Measurements from ENCODE around the gene MRGPRX3.
A peak's percentile ranks its signal among the peaks of the same experiment; 100 is the strongest.

MRGPRX3 gene

GRCh38 chr11:18145025-18145424, 12.7 kb downstream of the MRGPRX3 start:
- no peak for DNase-seq

GRCh38 chr11:18145837-18146236, 13.5 kb downstream of the MRGPRX3 start:
- DNase-seq: no peak
- no peak for TF ChIP-seq CTCF (IDR thresholded peaks at IDR 0.05; ENCODE audit: low read depth, low read length)
- H3K4me1 ChIP-seq: no peaks in the 10 kb centered on the region
- no peaks in the 10 kb centered on the region for H3K9me3 ChIP-seq
- H3K36me3 ChIP-seq: no peaks in the 10 kb centered on the region
- no peaks in the 10 kb centered on the region for H3K27me3 ChIP-seq
- H3K4me3 ChIP-seq (ENCODE audit: low read depth, low read length): no peak overlapping the region

More at GRCh38 chr11:18145025-18145424, 12.7 kb downstream of the MRGPRX3 start:
- Histone ChIP-seq H3K9me3 (no peaks in the 10 kb centered on the region), H3K4me3 (ENCODE audit: low read depth, low read length) (no peak overlapping the region), H3K27me3 (no peaks in the 10 kb centered on the region), H3K36me3 (no peaks in the 10 kb centered on the region), H3K4me1 (no peaks in the 10 kb centered on the region)
- TF ChIP-seq CTCF (IDR thresholded peaks at IDR 0.05; ENCODE audit: low read depth, low read length): no peak

GRCh38 chr11:18151581-18151980, 19.2 kb downstream of the MRGPRX3 start:
- Histone ChIP-seq H3K9me3 (no peaks in the 10 kb centered on the region), H3K4me1 (no peaks in the 10 kb centered on the region), H3K4me3 (ENCODE audit: low read depth, low read length) (no peak overlapping the region), H3K36me3 (no peaks in the 10 kb centered on the region), H3K27me3 (no peaks in the 10 kb centered on the region)
- DNase-seq: no peak
- TF ChIP-seq CTCF (IDR thresholded peaks at IDR 0.05; ENCODE audit: low read depth, low read length): no peak

GRCh38 chr11:18168372-18168771, 36.0 kb downstream of the MRGPRX3 start:
- Histone ChIP-seq H3K4me3 (ENCODE audit: low read depth, low read length) (no peak overlapping the region), H3K36me3 (no peaks in the 10 kb centered on the region), H3K27me3 (no peaks in the 10 kb centered on the region), H3K9me3 (no peaks in the 10 kb centered on the region), H3K4me1 (no peaks in the 10 kb centered on the region)
- no peak for DNase-seq
- TF ChIP-seq CTCF (IDR thresholded peaks at IDR 0.05; ENCODE audit: low read depth, low read length): no peak

- peak; percentile 49 for TF ChIP-seq CTCF (IDR thresholded peaks at IDR 0.05; ENCODE audit: low read depth, low read length)
- no peaks in the 10 kb centered on the region for H3K9me3 ChIP-seq
- H3K4me3 ChIP-seq (ENCODE audit: low read depth, low read length): no peak overlapping the region
- peak; percentile 11 for DNase-seq
- no peaks in the 10 kb centered on the region for H3K27me3 ChIP-seq
- no peaks in the 10 kb centered on the region for H3K4me1 ChIP-seq
- H3K36me3 ChIP-seq: no peaks in the 10 kb centered on the region
Measured at GRCh38 chr11:18171377-18172000, 39.1 kb downstream of the MRGPRX3 start.

GRCh38 chr11:18172666-18173065, 40.3 kb downstream of the MRGPRX3 start, which contains the start of gene MRGPRX4:
Gene MRGPRX4, plus strand, starts transcription at chr11:18172837. Its CDS starts 420 bp downstream, at chr11:18173257.
- H3K9me3 ChIP-seq: no peaks in the 10 kb centered on the region
- H3K4me3 ChIP-seq (ENCODE audit: low read depth, low read length): no peak within 1 kb of the TSS
- no peak for DNase-seq
- H3K27me3 ChIP-seq: no peaks in the 10 kb centered on the region
- H3K36me3 ChIP-seq: no peaks in the 10 kb centered on the region
- no peaks in the 10 kb centered on the region for H3K4me1 ChIP-seq
- no peak for TF ChIP-seq CTCF (IDR thresholded peaks at IDR 0.05; ENCODE audit: low read depth, low read length)
